HL-60 (cell line): Measurements from ENCODE around the gene SAC3D1.

ENCODE experiments used
- DNase-seq, 2 experiments: peaks; one replicate each; pipeline ENCODE4 v3.0.0-alpha.2; 2010 to 2020; ENCODE audit warnings: low read depth in 1 of 2, low spot score in 1 of 2
- H3K27ac ChIP-seq: fragments of 250-450 bp; sonication (Bioruptor Pico); replicated peaks from 2 replicates; pipeline ENCODE4 v1.5.1; 2020; ENCODE audit warnings: mild to moderate bottlenecking, moderate library complexity
- H3K27me3 ChIP-seq: fragments of 250-450 bp; sonication (Bioruptor Pico); 2 replicates; pipeline ENCODE4 v1.5.1; 2021; ENCODE audit warnings: mild to moderate bottlenecking, moderate library complexity; ENCODE audit not compliant: insufficient read depth, poor library complexity, severe bottlenecking
- H3K4me3 ChIP-seq: replicated peaks from 2 replicates; pipeline ENCODE4 v1.5.1; 2011; ENCODE audit warnings: mild to moderate bottlenecking, control low read depth, low read length; ENCODE audit not compliant: insufficient read depth
- CTCF ChIP-seq: IDR thresholded peaks from one replicate; pipeline ENCODE4 v1.5.1; 2011; ENCODE audit warnings: low read length, control low read depth, inconsistent platforms; ENCODE audit not compliant: insufficient read depth
- GABPA ChIP-seq: IDR thresholded peaks from 2 replicates; pipeline ENCODE4 v1.6.1; 2012; ENCODE audit warnings: low read depth
- POLR2AphosphoS5 ChIP-seq: IDR thresholded peaks from 2 replicates; pipeline ENCODE4 v1.6.1; 2012; ENCODE audit warnings: low read depth
- SPI1 ChIP-seq: IDR thresholded peaks from 2 replicates; pipeline ENCODE4 v1.6.1; 2012; ENCODE audit warnings: low read depth, mild to moderate bottlenecking, borderline replicate concordance
- TF ChIP-seq, protein P1 (sequence below): IDR thresholded peaks from 2 replicates; pipeline ENCODE4 v1.6.1; 2012; ENCODE audit warnings: low read depth; ENCODE audit not compliant: insufficient replicate concordance

SAC3D1 gene

GRCh38 chr11:65045728-65046127, 4.7 kb downstream of the SAC3D1 start:
- TF ChIP-seq, protein P1, sequence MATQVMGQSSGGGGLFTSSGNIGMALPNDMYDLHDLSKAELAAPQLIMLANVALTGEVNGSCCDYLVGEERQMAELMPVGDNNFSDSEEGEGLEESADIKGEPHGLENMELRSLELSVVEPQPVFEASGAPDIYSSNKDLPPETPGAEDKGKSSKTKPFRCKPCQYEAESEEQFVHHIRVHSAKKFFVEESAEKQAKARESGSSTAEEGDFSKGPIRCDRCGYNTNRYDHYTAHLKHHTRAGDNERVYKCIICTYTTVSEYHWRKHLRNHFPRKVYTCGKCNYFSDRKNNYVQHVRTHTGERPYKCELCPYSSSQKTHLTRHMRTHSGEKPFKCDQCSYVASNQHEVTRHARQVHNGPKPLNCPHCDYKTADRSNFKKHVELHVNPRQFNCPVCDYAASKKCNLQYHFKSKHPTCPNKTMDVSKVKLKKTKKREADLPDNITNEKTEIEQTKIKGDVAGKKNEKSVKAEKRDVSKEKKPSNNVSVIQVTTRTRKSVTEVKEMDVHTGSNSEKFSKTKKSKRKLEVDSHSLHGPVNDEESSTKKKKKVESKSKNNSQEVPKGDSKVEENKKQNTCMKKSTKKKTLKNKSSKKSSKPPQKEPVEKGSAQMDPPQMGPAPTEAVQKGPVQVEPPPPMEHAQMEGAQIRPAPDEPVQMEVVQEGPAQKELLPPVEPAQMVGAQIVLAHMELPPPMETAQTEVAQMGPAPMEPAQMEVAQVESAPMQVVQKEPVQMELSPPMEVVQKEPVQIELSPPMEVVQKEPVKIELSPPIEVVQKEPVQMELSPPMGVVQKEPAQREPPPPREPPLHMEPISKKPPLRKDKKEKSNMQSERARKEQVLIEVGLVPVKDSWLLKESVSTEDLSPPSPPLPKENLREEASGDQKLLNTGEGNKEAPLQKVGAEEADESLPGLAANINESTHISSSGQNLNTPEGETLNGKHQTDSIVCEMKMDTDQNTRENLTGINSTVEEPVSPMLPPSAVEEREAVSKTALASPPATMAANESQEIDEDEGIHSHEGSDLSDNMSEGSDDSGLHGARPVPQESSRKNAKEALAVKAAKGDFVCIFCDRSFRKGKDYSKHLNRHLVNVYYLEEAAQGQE, result no peak
- TF ChIP-seq GABPA (no peak), CTCF (no peak), POLR2AphosphoS5 (no peak)
- Histone ChIP-seq H3K27me3 (no peaks in the 10 kb centered on the region), H3K27ac (no peak overlapping the region), H3K4me3 (no peak overlapping the region)
- no peak for DNase-seq

DNA sequence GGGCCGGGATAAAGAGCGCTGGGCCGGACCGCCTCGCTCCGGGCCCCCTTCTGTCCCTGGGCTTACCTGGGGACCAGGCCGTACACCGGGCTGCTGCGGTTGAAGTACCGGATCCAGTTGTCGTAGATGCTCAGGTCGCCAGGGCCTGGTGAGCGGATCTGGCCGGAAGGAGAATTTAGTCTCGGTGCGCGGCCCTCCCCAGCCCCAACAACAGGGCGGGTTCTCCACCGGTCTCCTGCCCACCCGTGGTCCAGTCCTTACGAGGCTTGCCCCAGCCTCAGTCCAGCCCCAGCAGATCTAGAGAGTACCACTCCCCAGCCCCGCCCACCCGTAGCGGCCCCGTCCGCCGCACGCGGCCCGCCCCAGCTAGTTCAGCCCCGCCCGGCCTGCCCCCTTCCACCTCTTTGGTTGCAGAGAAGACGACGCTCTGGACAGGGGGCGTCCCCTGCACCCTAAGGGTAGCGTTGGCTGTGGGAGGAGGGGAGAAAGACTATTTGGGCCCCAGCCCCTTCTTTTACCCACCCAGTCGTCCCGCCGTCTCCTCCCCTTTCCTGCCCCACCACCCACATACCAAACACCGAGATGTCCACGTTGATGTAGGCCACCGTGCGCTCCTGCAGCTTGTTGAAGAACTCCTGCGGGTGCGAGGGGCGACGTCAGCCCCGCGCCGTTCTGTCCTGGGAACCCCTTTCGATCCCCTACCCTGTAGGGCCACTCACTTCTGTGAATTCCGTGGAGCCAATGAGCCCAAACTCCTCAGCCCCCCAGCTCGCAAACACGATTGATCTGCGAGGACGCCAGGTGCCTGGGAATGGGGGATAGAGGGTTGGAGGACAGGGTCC, 6.8 kb downstream of the SAC3D1 start:
- Histone ChIP-seq H3K27ac (no peak overlapping the region), H3K27me3 (no peaks in the 10 kb centered on the region), H3K4me3 (no peak overlapping the region)
- DNase-seq, result no peak
- TF ChIP-seq, protein P1, result no peak
- TF ChIP-seq POLR2AphosphoS5 (no peak), SPI1 (no peak), CTCF (no peak), GABPA (no peak)

DNA sequence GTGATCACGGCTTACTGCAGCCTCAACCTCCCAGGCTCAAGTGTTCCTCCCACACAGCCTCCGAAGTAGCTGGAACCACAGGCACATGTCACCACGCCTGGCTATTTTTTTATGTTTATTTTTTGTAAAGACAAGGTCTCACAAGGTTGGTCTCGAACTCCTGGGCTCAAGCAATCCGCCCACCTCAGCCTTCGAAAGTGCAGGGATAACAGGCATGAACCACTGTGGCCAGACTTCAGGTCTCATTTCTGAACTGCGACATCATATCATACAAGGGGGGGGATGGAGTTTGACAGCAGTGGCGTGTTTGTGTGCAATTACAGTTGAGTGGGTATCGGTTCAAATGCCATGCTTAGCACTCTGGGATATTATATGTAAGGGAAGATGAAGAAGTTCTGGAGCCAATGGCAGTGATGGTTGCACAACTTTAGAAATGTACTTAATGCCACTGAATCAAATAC, 10.4 kb downstream of the SAC3D1 start:
- TF ChIP-seq POLR2AphosphoS5 (no peak), SPI1 (no peak), CTCF (no peak), GABPA (no peak)
- TF ChIP-seq, protein P1, result no peak
- H3K4me3 ChIP-seq, result no peak overlapping the region
- DNase-seq, result no peak
- no peaks in the 10 kb centered on the region for H3K27me3 ChIP-seq
- no peak overlapping the region for H3K27ac ChIP-seq
